HG03571 (cell line): ENCODE data around the gene SNX27.
"Not testable (repeated sequence)": the region's sequence is repeated elsewhere in the genome, so short reads cannot be mapped to it uniquely, and the experiment has no call there.

ENCODE experiments used
- ATAC-seq: cut with Tn5 transposase; IDR thresholded peaks from one replicate; pipeline ENCODE4 v1.9.1; 2021; ENCODE audit not compliant: unreplicated experiment

SNX27 gene

GRCh38 chr1:151602550-151602949 is 9.3 kb upstream of the SNX27 start:
- ATAC-seq = not testable (repeated sequence)

- no peak for ATAC-seq
Measured at GRCh38 chr1:151604291-151604690, 7.6 kb upstream of the SNX27 start.

GRCh38 chr1:151606384-151606783 is 5.5 kb upstream of the SNX27 start:
- no peak for ATAC-seq

- ATAC-seq = no peak
Measured at GRCh38 chr1:151606857-151607256, 5.0 kb upstream of the SNX27 start.

- ATAC-seq = no peak
Measured at GRCh38 chr1:151610142-151610541, 1.7 kb upstream of the SNX27 start.

- ATAC-seq = no peak
Measured at GRCh38 chr1:151611288-151611790, 511 bp upstream of the SNX27 start.

GRCh38 chr1:151612501-151613281 is 841 bp downstream of the SNX27 start:
- ATAC-seq = no peak

GRCh38 chr1:151613282-151613780 is 1.5 kb downstream of the SNX27 start:
- no peak for ATAC-seq

GRCh38 chr1:151615711-151616504 is 4.1 kb downstream of the SNX27 start:
- ATAC-seq = no peak

- ATAC-seq = no peak
Measured at GRCh38 chr1:151616505-151616849, 4.6 kb downstream of the SNX27 start.

- no peak for ATAC-seq
Measured at GRCh38 chr1:151618003-151618402, 6.2 kb downstream of the SNX27 start.

- no peak for ATAC-seq
Measured at GRCh38 chr1:151618470-151618869, 6.6 kb downstream of the SNX27 start.

- ATAC-seq = not testable (repeated sequence)
Measured at GRCh38 chr1:151618996-151619395, 7.1 kb downstream of the SNX27 start.

GRCh38 chr1:151619489-151620093 is 7.7 kb downstream of the SNX27 start:
- no peak for ATAC-seq

GRCh38 chr1:151620286-151620685 is 8.4 kb downstream of the SNX27 start:
- no peak for ATAC-seq

- ATAC-seq = no peak
Measured at GRCh38 chr1:151621351-151621750, 9.5 kb downstream of the SNX27 start.

- ATAC-seq = no peak
Measured at GRCh38 chr1:151624783-151625182, 12.9 kb downstream of the SNX27 start.

- no peak for ATAC-seq
Measured at GRCh38 chr1:151626740-151627334, 15.0 kb downstream of the SNX27 start.

- no peak for ATAC-seq
Measured at GRCh38 chr1:151629278-151629677, 17.4 kb downstream of the SNX27 start.

GRCh38 chr1:151635479-151636072 is 23.7 kb downstream of the SNX27 start:
- no peak for ATAC-seq
